Measurements from ENCODE around the gene MED28. TPM values are rescaled to one million over a fixed set of nuclear protein-coding genes. Genes with fewer than 3 reads are reported as not detected.
A peak's percentile ranks its signal among the peaks of the same experiment; 100 is the strongest.
"Not testable (repeated sequence)": the region's sequence is repeated elsewhere in the genome, so short reads cannot be mapped to it uniquely, and the experiment has no call there.

MED28 gene
- total RNA-seq, 1 donor from 2014 or later, result 53.0 TPM

GRCh38 chr4:17618926-17619325 is 4.5 kb downstream of the MED28 start:
- no peak for DNase-seq (ENCODE audit: low spot score)

- DNase-seq (ENCODE audit: low spot score), result no peak
Measured at GRCh38 chr4:17619416-17620105, 5.1 kb downstream of the MED28 start.

DNA sequence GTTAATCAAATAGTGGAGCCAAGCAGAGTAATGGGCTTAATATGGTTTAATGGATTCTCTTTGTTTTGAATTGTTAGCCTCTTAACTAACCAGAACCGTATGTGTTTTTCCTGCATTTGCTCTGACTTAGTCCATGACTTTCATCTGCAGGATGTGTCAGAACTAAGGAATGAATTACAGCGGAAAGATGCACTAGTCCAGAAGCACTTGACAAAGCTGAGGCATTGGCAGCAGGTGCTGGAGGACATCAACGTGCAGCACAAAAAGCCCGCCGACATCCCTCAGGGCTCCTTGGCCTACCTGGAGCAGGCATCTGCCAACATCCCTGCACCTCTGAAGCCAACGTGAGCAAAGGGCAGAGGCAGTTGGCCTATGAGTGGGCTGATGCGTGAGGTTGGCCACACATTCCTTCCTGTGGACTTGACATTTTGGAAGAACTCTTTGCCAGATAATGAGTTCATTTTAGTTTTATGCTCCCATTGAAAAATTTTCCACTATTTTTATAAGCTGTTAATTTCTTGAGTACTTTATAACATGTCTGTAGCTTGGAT is 9.1 kb downstream of the MED28 start:
- no peak for DNase-seq (ENCODE audit: low spot score)

- no peak for DNase-seq (ENCODE audit: low spot score)
Measured at GRCh38 chr4:17624821-17625220, 10.4 kb downstream of the MED28 start.

DNA sequence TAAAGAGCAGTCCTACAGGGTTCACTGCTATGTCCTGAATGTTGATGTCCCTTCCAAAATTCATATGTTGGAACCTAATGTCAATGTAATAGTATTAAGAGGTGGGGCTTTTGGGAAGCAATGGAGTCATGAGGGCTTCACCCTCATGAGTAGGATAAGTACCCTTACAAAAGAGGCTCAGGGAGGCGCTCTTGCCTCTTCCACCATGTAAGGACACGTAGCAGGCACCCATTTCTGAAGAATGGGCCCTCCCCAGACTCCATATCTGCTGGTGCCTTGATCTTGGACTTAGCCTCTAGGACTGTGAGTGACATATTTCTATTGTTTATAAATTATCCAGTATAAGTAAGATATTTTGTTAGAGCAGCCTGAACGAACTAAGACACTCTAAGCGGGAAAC is 15.8 kb downstream of the MED28 start:
- DNase-seq (ENCODE audit: low spot score), result no peak

DNA sequence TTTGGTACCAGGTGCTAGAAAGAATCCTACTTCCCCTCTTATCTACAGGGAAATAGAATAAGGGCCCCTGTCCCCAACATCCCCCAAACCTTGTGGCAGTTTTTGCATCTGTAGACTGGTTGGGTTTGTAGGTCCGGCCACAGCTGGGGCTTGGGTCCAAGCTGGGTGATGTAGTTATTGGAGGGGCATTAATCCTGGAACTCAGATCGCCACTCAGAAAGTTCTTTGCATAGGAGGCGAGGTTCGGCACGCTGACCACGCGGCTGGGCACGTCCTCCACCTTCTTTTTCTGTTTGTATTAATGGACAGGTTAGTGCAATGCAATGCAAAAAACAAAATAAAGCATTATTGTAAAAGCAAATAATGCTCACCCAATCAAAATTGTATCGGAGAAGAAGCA is 19.2 kb downstream of the MED28 start:
- no peak for DNase-seq (ENCODE audit: low spot score)

DNA sequence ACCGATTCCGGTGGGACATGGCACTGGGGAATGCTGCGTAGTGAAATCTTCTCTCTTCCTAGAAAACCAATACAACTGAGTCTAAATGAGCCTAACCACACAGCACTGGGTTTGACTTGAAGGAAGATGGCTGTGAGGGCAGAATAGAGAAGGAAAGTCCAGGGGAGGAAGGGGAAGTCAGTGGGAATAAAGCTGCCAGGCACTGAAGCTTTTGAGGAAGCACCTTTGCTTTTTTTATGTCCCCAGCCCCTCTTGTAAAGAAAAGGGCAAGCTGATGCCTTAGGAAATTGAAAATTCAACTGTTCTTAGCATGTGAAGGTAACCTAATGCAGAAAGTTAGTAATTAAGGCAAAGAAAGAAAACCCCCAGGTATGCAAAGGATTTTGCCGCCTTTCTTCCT is 20.6 kb downstream of the MED28 start:
- DNase-seq (ENCODE audit: low spot score), result no peak

DNA sequence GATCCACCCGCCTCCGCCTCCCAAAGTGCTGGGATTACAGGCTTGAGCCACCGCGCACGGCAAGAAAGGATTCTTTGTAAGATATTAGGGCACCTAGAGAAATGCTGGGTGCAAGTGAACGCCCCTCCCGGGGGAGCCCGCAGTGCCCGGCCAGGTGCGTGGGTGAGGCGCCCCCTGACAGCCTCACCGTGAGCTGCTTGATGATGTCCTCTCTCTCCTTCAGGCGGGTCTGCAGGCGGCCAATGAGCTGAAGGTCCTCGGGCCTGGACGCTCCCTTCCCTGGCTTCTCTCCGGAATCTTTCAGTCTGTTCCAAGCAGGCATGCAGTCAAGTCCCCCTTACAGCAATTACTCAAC is 21.9 kb downstream of the MED28 start:
- no peak for DNase-seq (ENCODE audit: low spot score)

- DNase-seq (ENCODE audit: low spot score), result peak; percentile 70
Measured at GRCh38 chr4:17636696-17637622, 22.5 kb downstream of the MED28 start.

- DNase-seq (ENCODE audit: low spot score), result no peak
Measured at GRCh38 chr4:17639136-17639535, 24.7 kb downstream of the MED28 start.

DNA sequence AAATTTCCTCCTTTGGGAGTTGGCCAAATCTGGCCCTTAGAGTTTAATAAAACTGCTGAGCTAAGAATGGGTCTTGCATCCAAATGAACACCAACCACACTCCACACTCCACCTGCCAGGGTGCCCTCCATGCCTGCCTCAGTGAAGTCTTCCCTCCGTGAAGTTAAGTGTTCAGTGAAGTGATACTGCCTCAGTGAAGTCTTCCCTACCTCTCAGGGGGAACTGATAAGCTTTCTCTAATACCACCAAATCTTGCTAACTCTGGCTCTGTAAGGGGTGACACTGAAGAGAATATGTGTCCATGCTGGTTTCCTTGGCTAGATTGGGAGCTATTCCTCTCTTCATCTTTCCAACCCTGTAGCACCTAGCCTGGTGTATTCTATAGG is 27.9 kb downstream of the MED28 start:
- DNase-seq (ENCODE audit: low spot score), result no peak

DNA sequence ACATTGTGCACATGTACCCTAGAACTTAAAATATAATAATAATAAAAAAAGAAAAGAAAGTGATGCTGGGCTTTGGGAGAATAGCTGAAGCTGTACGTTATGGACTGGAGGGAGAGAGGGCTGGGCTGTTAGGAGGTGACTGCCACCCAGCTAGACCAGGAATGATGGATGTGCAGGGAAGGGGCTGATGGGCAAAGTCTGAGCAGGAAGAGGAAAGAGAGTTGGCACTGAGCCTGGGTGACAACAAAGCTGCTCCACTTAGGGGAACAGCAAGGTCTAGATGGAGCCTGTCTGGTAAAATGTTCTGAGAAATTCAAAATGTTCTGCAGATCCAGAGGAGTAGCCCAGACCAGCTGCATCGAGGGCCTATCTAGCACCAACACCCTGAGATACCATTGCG is 32.3 kb downstream of the MED28 start:
- DNase-seq (ENCODE audit: low spot score), result peak; percentile 31

DNA sequence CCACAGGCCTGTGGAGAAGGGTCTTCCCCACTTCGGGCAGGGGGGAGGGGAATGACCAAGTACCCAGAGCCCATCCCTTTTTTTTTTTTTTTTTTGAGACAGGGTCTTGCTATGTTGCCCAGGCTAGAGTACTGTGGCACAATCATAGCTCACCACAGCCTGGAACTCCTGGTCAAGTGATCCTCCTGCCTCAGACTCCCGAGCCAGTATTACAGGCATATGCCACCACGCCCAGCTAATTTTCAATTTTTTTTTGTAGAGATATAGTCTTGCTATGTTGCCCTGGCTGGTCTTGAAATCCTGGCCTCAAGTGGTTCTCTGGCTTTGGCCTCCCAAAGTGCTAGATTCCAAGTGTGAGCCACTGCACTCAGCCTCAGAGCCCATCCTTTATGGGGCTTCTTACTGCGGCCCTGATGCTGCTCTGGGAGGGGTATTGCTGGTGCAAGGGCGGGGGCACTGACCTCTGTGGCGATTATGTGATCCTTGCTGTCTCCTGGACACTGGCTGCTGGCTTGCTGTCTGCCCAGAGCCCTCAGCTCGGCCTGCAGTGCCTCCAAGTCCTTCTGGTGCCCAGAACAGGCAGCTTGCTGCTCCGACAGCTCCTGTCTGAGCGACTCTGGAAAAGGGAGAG is 32.9 kb downstream of the MED28 start:
- no peak for DNase-seq (ENCODE audit: low spot score)

DNA sequence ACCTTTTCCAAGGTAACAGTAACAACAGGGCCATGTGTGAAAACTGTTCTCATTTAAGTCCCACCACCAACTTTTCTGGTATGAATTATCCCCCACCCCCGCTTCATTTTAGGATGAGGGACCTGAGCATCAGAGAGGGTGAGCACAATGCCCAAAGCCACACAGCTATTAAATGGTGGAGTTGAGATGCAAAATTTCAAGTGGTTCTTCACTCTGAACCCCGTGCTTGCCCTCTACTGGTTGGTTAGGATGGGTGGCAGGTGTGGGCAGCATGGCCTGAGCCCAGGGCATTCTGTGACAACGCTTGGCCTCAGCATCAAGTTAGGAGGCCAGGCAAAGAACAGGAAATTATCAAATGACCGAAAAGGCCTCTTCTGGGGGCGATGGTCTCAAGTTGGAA is 33.5 kb downstream of the MED28 start:
- no peak for DNase-seq (ENCODE audit: low spot score)

GRCh38 chr4:17650406-17650805 is 36.0 kb downstream of the MED28 start:
- no peak for DNase-seq (ENCODE audit: low spot score)

- no peak for DNase-seq (ENCODE audit: low spot score)
Measured at GRCh38 chr4:17654701-17655100, 40.3 kb downstream of the MED28 start.

- no peak for DNase-seq (ENCODE audit: low spot score)
Measured at GRCh38 chr4:17657090-17657489, 42.6 kb downstream of the MED28 start.

GRCh38 chr4:17657849-17658248 is 43.4 kb downstream of the MED28 start:
- no peak for DNase-seq (ENCODE audit: low spot score)

GRCh38 chr4:17659196-17659595 is 44.8 kb downstream of the MED28 start:
- not testable (repeated sequence) for DNase-seq (ENCODE audit: low spot score)

DNA sequence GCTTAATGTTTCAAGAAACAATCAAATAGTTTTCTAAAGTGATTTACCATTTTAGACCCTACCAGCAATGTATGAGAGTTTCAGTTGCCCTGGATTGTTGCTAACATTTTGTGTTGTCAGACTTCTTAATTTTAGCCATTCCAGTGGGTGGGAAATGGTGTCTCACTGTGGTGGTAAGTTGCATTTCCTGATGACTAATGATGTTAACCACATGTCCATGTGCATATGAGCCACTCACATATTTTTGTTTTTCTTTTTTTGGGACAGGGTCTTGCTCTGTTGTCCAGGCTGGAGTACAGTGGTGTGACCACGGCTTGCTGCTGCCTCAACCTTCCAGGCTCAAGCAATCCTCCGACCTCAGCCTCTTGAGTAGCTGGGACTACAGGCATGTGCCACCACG is 48.3 kb downstream of the MED28 start:
- DNase-seq (ENCODE audit: low spot score), result no peak

DNA sequence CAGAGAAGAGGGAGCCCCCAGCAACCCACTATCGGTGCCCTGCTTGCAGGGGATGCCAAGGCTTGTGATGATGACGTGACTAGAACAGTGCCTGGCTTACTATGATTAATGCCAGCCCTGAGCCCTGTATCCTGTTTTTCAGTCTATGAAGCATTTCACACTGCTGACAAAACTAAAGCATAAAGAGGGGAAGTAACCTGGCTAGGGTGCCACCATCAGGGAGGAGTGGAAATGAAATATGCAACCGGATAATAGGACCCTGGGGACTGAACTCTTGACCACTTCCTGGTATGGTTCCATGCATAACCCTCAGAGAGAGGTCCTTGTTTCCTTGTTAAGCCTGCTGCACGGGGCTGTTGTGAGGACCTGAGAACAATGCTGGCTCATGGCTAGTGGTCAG is 50.3 kb downstream of the MED28 start:
- no peak for DNase-seq (ENCODE audit: low spot score)

DNA sequence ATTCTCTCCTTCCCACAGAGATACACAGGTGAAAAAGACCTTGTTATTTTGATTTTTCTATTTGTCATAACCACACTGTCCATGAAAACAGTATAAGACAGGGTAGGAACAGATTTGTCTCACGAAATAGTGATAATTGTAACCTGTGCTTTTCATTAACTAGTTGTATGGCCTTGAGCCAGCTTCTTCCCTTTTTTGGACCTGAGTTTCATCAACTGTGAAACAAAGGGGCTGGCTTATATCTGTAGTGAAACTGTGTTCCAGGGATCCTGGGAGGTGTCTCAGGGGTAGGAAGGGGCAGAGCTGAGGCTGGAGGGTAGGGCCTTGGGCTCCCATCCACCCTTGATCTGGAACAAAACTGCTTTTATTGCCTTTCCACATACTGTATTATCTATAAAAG is 50.9 kb downstream of the MED28 start:
- no peak for DNase-seq (ENCODE audit: low spot score)

DNA sequence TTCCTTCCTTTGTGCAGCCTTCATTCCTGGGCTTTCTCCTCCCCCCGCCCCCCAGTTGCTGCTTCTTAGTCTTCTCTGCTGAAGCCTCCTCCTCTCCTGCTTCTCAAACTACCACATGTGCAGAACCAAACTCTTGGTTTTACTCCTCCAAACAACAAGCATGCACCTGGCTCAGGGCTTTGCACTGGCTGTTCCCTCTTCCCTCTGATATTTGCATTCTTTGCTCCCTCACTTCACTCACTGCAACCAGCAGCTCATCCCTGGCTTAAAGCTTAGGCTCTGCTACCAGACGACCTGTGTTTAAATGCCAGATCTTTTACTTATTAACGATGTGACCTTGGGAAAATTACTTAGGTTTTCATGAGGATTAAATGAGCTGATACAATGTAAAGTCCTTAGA is 51.4 kb downstream of the MED28 start:
- DNase-seq (ENCODE audit: low spot score), result no peak

All from mucosa of gallbladder (tissue), 1 donor.